ENCODE results near the gene TMEM117.

DNA sequence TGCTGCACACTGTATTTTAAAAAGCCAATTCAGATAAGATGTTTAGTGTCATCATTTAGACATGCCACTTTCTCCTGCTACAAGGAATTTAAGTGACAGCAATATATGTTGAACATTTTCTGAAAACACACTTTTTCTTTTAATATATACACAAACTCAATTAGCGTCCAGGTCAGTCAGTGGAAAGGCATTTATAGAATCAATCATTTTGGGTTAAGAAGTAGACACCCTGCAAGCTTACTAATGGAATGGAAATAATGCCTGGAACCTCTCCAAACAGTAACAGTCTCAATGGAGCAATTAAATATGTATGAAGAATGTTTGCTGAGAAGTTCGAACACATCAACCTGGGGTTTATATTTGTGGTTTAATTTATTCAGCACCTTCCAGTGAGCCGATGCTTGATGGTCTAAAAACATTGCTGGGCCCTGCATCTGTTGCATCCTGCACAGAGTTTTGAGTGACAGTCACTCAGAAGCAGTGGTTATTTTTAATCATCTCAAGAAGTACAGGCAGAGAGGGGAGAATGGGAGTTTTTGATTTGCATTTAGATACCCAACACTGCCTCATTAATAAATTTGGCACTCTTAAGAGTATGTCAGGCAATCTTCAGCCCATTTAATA lies 410.7 kb downstream of the TMEM117 start:
- TF ChIP-seq, protein P1, sequence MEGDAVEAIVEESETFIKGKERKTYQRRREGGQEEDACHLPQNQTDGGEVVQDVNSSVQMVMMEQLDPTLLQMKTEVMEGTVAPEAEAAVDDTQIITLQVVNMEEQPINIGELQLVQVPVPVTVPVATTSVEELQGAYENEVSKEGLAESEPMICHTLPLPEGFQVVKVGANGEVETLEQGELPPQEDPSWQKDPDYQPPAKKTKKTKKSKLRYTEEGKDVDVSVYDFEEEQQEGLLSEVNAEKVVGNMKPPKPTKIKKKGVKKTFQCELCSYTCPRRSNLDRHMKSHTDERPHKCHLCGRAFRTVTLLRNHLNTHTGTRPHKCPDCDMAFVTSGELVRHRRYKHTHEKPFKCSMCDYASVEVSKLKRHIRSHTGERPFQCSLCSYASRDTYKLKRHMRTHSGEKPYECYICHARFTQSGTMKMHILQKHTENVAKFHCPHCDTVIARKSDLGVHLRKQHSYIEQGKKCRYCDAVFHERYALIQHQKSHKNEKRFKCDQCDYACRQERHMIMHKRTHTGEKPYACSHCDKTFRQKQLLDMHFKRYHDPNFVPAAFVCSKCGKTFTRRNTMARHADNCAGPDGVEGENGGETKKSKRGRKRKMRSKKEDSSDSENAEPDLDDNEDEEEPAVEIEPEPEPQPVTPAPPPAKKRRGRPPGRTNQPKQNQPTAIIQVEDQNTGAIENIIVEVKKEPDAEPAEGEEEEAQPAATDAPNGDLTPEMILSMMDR (conservative IDR thresholded peaks at IDR 0.05 in 1 of 2, IDR thresholded peaks at IDR 0.05 in 1 of 2; ENCODE audit: extremely low read depth in 1 of 2, insufficient read depth in 1 of 2, low read depth in 1 of 2, low read length in 2 of 2): no peak
- no peak for TF ChIP-seq EZH2 (IDR thresholded peaks at IDR 0.05; ENCODE audit: borderline replicate concordance, low read length)

Data from mammary epithelial cell (primary cell).